PC-3 (cell line): ENCODE data around the gene BRI3.
"Not testable (repeated sequence)": the region's sequence is repeated elsewhere in the genome, so short reads cannot be mapped to it uniquely, and the experiment has no call there.

Experiments
- EZH2 ChIP-seq: fragments of 300-600 bp; sonication (generic); IDR thresholded peaks from one replicate; pipeline ENCODE4 v1.6.1; 2017; ENCODE audit warnings: antibody characterized with exemption, mild to moderate bottlenecking, low read length; ENCODE audit not compliant: unreplicated experiment
- EZH2phosphoT487 ChIP-seq: fragments of 300-600 bp; sonication (generic); IDR thresholded peaks from 2 replicates; pipeline ENCODE4 v1.6.1; 2018; ENCODE audit warnings: mild to moderate bottlenecking, antibody characterized with exemption, low read length, borderline replicate concordance
- TF ChIP-seq, protein P1 (sequence below): fragments of 300-600 bp; sonication (generic); conservative IDR thresholded peaks from 2 replicates; pipeline ENCODE4 v1.5.1; 2017; ENCODE audit warnings: antibody characterized with exemption, low read depth, mild to moderate bottlenecking, low read length

DNA sequence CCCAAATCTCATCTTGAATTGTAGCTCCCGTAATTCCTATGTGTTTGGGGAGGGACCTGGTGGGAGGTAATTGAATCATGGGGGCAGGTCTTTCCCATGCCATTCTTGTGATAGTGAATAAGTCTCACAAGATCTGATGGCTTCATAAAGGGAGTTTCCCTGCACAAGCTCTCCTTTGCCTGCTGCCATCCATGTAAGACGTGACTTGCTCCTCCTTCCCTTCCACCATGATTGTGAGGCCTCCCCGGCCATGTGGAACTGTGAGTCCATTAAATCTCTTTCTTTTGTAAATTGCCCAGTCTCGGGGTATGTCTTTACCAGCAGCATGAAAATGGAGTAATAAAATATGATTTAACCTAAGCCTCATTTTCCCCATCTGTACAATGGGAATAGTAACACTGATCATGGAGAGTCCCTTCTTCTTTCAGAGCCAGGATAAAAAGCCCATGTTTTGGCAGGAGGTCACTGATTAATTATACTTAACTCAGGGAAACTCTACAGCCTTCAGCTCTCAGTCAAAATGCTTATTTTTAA, 34.6 kb downstream of the BRI3 start:
- TF ChIP-seq, protein P1, sequence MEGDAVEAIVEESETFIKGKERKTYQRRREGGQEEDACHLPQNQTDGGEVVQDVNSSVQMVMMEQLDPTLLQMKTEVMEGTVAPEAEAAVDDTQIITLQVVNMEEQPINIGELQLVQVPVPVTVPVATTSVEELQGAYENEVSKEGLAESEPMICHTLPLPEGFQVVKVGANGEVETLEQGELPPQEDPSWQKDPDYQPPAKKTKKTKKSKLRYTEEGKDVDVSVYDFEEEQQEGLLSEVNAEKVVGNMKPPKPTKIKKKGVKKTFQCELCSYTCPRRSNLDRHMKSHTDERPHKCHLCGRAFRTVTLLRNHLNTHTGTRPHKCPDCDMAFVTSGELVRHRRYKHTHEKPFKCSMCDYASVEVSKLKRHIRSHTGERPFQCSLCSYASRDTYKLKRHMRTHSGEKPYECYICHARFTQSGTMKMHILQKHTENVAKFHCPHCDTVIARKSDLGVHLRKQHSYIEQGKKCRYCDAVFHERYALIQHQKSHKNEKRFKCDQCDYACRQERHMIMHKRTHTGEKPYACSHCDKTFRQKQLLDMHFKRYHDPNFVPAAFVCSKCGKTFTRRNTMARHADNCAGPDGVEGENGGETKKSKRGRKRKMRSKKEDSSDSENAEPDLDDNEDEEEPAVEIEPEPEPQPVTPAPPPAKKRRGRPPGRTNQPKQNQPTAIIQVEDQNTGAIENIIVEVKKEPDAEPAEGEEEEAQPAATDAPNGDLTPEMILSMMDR: not testable (repeated sequence)
- TF ChIP-seq EZH2, EZH2phosphoT487: not testable (repeated sequence)
